GM21619 (cell line): ENCODE data around the gene GJA10.

ENCODE experiments used
- ATAC-seq: cut with Tn5 transposase; IDR thresholded peaks from one replicate; pipeline ENCODE4 v1.9.1; 2021; ENCODE audit not compliant: unreplicated experiment

GJA10 gene

DNA sequence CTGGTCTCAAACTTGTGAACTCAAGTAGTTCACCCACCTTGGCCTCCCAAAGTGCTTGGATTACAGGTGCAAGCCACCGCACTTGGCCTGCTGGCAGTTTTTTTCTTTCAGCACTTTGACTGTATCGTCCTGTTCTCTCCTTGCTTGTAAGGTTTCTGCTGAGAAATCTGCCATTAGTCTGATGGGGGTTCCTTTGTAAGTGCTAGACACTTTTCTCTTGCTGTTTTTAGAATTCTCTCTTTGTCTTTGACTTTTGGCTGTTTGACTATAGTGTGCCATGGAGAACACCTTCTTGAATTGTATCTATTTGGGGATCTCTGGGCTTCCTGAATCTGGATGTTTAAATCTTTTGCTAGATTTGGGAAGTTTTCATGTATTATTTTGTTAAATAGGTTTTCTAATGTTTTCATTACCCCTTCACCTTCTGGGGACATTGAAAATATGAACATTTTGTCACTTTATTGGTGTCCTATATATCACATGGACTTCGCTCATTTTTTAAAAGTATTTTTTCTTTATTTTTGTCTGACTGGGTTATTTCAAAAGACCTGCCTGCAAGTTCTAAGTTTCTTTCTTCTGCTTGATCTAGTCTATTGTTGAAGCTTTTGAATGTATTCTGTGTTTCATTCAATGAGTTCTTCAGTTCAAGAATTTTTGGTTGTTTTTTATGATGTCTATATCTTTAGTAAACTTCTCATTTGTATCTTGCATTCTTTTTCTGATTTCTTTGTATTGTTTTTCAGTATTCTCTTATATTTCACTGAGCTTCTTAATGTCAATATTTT is 22.1 kb downstream of the GJA10 start:
- no peak for ATAC-seq

DNA sequence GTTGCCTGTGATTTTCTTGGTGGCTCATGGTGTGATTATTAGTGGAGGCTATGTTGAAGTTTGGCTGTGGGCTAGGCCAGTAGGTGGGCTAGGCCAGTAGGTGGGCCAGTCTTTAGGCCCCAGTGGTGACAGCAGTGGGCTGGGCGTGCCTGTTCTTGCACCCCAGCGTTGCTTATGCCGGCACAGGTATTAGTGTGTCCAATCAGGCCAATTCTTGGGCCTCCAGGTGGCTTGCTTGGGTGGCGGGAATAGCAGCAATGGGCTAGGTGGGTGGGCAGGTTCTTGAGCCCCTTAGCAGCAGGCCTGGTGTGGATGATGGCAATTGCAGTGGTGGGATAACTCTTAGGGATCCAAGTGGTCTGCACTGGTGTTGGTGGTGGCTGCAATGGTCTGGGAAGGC is 22.9 kb downstream of the GJA10 start:
- no peak for ATAC-seq

DNA sequence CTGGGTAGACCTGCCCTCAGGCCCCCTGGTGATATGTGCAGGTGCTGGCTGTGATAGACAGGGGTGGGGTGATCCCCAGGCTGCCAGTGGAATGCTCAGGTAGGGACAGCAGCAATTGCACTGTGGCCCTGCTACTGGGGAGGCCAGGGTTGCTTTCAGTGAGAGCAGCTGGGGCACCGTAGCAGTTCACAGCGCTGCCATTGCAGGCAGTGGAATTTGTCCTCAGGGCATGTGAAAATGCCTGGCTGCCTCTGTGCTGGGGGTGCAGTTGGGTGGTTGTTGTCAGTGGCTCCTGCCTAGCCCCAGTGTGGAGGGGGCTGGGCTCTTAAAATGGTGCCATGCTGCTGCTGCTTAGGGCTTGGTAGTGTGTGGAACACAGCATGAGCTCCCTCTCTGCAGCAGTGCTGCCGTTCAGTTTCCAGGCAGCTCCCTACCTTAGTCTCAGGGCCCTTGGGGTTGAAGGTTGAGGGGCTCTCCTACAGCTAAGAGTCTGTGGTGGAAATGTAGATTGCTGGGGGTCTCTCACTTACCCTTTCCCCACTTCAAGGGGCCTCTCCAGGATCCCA is 23.6 kb downstream of the GJA10 start:
- no peak for ATAC-seq

DNA sequence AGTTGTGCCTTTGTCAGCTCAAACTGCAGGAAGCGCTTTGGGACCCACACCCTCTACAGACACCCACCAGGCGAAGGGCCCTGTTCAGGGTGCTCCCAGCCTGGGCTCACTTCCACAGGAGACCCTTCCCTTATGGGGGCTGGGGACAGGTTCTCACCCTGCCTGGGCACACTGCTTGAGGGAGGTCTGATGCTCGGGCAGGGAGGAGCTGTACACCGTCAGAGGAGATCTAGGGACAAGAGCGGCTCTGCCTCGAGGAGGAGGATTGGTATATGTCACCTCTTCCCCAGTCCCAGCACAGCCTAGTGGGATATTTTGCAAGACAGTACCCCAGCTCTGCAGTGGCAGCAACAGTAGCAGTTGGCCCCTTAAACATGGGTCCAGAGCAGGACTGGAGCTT is 26.9 kb downstream of the GJA10 start:
- no peak for ATAC-seq

DNA sequence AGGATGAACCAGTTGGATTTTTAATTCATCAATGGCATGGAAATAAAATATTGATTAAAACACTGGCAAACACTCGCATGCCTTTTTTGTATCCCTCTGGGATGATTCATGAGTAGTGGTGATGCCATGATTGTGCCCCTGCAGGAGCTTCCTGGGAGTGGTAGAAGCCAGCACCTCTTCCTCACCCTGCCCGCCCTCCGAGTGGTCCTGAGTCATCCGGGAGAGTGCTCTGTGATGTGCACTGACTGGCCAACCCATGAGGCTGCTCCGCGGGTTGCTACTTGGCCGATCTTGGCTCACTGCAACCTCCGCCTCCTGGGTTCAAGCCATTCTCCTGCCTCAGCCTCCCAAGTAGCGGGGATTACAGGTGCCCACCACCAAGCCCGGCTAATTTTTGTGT is 27.4 kb downstream of the GJA10 start:
- ATAC-seq = no peak

DNA sequence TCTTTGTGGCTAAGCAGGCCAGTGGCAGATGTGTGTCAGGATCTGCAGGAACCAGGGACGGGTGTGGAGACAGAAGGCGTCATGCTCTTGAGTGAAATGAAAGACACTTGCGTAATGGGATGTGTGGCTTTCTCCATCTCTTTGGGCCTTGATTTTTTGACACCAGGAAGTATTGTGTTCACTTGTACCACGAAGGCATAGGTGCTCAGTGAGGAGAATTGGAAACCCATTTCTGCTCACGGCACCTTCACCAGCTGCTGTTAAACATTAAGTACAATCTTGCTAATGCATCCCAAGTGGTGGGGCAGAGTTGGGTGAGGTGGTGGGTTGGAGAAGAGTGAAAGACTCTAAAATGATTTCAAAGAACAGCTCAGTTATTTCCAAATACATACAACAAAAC is 30.0 kb downstream of the GJA10 start:
- no peak for ATAC-seq

DNA sequence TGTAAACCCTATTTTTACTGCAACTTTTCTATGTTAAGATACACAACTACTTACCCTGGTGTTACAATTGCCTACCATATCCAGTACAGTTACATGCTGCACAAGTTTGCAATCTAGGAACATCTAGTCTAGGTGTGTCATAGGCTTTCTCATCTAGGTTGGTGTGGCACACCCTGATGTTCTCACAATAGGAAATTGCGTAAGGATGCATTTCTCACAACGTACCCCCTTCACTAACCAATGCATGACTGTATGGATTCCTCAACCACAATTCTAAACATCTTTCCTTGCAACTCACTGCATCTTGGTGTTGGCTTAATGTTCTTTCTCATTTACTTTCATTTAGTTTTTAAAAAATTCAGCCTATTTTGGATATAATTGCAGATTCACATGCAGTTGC is 31.6 kb downstream of the GJA10 start:
- ATAC-seq = no peak

DNA sequence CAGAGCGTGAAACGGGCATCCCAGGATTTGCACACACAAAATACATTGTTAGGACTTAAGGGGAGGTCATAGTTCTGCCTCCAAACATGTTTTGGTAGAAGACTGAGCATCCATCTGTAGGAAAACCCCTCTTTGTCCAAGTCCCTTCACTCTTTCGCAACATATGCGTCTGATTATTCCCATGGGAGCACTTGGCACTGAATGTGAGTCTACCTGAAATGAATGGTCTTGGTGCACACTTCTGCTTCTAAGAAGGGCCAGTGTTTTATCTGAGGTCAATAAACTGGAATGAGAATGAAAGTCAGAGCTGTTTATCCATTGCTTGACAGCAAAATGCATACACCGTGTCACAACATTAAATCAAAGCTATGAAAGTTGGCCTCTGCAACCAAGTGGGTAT is 33.0 kb downstream of the GJA10 start:
- no peak for ATAC-seq

DNA sequence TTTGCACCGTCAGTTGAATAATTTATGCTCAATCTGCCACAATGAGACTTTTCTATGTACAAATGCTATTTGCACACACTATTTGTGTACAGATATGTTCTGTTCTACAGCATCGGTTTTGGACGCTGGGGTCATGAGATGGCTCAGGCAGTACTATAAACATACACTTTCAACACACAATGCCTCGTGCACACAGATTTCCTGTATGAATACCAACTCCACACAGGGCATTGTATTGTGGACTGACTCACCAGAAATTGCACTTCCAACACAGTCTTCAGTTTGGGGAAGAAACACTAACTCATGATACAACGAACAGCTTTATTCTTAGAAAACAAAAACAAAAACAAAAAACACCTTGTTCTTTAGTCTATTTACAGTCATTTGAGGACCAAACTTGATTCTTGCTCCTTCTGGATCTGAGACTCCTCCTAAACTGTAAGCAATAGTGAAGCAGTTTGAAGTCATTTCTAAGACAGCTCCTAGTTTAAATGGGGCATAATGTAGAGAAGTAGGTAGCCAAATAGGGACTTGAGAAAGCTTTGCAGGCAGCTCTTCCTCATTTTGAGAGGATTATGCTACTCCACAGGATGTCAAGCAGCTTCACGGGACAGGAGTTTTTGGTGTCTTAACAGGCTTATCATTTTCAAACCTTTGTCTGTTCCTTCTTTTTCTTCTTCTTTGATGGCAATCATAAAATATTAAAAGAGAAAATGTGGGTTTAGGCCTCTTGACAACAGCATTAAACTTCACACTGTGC is 33.7 kb downstream of the GJA10 start:
- ATAC-seq = no peak

DNA sequence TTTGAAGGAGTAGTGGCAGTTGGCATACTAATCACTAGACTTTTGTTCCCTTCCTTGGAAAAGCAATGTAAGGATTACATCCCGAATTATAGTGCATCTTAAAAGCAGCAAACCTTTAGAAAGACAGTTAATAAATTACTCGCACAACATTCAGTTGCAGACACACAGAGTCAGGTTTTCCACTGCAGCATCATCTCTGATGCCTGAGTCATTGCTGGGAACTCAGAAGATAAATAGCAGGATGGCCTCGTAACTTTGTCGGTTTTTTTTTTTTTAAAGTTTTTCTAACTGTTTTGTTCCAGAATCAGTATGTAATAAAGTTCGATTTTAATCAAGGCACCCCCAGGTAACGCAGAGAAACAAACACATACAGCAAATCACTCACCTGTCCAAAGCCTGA is 34.3 kb downstream of the GJA10 start:
- ATAC-seq = no peak

DNA sequence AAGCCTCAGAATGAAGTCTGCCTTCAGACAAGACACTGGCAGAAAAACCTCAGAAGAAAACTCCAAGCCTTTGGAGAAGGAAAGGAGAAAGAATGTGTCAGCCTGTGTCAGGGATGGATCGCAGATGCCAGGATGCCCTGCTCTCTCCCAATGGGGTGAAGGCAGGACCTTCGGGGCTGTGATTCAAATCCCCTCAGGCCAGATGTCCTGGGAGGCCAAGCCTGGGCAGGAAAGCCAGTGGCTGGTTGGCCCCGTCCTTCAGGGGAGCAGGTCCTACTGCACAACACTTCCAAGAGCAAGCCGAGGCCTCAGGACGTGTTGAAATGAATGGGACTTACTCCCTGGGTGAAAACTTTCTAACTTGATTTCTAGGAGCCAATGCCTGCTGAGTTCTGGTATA is 36.5 kb downstream of the GJA10 start:
- ATAC-seq = no peak

DNA sequence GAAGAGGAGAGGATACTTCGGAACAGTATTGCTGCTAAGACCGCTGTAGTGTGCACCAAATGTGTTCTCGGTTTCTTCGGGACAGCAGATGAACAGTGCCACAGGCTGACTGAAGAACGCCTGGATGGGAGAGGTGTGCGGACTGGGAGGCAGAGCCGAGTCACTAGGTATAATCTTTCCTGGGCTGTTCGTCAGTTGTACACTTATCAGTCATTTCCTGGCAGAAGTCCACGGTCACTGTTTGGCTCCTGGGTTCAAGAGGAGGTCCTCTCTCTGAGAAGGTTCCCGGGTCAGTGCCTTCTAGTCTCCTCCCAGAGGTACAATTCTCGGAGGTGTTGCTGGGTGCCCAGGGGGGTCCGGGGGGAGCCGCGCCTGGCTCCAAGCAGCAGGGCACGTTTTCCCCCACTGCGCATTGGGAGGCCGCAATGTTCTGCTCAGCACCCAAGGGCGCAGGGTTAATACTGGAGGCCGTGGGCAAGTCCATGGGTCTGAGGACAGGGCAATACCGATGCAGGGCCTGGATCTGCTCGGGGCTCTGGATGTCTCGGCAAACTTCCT is 38.1 kb downstream of the GJA10 start:
- no peak for ATAC-seq

DNA sequence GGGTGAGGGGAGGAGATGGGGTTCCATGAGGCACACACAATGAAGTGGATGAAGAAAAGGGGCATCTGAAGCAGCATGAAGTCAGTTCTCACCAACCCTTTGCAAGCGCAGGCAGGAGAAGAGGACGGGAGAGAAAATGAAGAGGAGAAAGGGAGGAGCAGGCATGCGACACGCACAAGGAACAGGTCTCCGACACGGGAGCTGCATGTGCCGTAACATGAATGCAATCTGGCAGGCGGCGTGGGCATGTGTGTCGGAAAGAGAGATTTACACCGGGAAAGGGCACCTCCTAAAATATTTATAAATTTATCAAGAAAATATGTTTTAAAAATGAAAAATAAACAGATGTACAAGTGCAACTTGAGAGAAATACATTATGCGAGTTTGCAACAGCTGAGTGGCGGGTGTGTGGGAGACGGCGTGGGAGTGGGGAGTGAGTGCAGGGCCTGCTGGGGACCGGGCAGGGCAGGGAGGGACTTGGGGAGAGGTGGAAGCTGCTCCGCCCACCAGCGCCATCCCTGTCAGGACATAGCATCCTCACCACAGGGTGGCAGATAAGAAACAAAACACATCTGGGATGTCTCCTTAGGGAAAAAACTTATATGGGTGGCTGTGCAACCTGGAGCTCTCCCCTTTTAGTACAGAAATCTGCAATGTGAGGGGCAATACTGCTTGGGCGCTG is 40.6 kb downstream of the GJA10 start:
- no peak for ATAC-seq

DNA sequence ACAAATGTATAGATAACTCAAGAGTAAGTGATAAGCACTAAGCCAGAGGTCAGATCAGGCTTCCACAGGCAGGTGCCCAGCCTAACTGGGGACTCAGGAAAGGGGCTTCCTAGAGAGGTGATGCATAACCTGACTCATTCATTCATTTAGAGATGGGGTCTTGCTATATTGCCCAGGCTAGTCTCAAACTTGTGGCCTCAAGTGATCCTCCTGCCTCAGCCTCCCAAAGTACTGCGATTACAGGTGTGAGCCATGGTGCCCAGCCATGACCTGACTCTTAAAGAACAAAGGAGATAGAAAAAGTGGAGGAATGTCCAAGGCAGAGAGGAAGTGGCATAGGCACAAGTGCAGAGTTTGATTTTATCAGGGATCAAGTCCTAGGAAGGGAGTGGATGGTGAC is 41.9 kb downstream of the GJA10 start:
- no peak for ATAC-seq

DNA sequence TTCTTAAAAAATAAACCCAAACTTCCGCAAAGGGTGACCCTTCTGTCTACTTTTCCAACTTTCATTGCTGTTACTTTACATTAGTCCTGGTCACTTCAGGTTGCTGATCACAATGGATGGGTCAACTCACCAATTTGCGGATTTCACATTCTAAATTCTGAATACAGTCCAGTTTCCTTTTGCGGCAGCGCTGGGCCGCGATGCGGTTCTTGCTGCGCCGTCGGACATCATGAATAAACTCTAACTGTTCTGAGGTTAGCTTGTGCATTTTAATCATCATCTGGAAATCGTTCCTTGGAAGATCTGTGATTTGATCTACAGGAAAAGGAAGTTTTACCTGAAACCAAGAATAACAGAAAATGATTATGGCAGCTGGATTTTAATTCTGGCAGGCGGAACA is 43.7 kb downstream of the GJA10 start:
- no peak for ATAC-seq

DNA sequence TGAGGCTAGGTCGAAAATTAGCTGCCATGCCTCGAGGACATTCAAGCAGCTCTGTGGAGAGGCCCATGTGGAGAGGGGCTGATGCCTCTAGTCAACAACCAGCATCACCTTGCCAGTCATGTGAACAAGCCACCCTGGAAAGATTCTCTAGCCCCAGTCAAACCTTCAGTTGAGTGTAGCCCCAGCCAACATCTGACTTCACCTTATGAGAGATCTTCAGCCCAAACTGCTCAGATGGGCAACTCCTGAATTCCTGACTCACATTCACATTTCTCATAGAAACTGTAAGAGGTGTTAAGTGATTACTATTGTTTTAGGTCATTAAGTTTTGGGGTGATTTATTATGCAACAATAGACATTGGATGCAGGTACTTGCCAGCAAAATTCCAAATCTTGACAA is 44.9 kb downstream of the GJA10 start:
- no peak for ATAC-seq

DNA sequence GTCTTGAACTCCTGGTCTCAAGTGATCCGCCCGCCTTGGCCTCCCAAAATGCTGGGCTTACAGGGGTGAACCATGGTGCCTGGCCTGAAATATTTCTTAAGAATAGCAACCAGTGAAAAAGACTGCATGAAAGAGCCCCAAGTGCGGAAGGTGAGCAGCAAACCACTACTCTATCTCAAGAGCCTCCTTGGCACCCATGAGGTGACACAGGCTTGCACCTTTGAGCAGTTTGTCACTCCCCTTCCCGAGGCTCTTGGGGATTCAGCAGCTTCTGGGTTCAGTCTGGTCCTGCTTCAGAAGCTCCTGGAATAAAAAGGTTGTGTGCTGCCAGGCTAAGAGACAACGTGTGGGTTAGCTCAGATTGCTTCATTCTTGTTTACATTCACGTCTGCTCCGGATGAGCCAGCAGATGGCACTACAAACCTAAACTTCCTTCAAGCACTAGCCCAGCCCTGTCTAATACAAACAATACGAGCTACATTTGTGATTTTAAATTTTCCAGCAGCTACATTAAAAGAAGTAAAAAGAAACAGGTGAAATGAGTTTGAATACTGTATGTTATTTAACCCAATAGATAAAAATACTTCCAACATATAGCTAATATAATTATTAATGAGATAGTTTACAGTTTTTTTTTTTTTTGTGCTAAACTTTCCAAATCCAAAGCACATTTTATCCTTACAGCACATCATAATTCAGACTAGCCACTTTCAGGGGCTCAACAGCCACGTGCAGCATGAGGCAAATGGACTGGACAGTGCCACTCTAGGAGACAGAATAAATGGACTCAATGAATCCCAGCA is 46.2 kb downstream of the GJA10 start:
- ATAC-seq = peak; percentile 88

DNA sequence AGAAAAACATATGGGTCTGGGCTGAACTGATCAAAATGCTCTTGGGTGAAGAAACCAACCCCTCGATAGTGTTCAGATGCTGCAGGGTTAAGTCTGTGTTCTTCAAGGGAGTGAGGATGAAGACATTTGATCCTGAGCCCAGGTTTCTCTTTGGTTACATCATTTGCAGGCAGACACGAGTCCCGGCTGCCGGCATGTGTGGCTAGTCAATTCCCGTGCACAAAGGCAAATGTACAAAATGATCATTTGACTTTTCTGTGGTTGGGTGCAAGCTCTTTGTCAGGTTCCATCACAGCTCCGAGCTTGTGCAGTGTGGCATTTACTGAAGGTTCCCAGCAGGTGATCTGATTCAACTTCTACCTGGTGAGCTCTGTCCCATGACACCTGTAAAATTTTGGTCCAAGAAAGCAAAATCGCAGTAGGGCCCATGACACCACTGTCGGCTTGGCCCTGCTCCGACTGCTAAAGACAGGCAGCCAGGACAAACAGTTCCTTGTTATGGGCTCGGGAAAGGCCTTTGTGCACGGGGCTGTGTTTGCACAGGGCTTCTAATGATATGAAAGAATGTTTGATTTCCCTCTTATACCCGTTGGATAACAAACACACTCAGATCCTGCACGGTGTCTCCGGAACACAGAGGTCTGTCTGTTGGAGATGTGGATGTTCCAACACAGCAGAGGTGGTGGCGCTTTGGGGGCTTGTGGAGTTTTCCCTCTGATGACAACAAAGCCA is 46.9 kb downstream of the GJA10 start:
- ATAC-seq = no peak

DNA sequence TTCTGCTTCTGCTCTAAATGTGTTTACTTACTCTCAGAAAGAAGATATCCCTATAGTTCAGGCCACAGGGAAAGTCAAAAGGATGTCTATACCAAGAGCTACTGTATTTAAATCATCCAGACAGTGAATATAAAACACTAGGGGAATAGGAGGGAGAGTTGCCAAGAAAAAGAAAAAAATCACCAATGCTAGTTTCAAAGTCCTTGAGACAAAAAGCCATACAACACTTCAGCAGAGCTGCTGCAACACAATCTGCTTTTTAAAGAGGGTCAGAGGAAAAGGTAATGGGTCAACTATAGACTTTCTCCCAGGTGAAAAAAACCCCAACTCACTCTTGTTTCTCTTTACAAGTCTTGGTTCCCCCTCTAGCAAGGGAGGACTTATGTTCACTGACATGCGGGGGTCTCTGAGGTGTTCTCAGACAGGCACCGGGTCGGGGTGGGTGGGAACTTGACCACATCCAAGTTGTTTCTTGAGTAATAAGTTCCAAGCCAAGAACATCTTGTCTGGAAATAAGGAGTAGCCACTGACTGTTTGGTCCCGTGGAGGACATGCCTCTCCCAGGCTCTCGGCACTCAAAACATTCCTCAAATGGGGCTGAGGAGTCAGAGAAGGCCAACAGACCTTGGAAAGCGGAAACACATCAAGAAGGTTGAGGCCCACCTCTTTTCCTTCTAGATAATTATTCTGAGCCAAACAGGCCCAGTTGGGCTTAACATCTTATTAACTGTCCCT is 47.7 kb downstream of the GJA10 start:
- no peak for ATAC-seq
